ENCODE measurements around the gene AP2B1. TPM values are rescaled to one million over a fixed set of nuclear protein-coding genes. Genes with fewer than 3 reads are reported as not detected.

The AP2B1 gene
- total and polyA plus RNA-seq, 4 donors = 8.7 to 55.6 (median 22.3) TPM

- TF ChIP-seq HNF4A (conservative IDR thresholded peaks at IDR 0.05) (no peak), FOXA1 (IDR thresholded peaks at IDR 0.05) (no peak), TAF1 (conservative IDR thresholded peaks at IDR 0.05) (no peak)
These were observed 139.2 kb downstream of the AP2B1 start (continued) for GRCh38 chr17:35726127-35726952.

DNA sequence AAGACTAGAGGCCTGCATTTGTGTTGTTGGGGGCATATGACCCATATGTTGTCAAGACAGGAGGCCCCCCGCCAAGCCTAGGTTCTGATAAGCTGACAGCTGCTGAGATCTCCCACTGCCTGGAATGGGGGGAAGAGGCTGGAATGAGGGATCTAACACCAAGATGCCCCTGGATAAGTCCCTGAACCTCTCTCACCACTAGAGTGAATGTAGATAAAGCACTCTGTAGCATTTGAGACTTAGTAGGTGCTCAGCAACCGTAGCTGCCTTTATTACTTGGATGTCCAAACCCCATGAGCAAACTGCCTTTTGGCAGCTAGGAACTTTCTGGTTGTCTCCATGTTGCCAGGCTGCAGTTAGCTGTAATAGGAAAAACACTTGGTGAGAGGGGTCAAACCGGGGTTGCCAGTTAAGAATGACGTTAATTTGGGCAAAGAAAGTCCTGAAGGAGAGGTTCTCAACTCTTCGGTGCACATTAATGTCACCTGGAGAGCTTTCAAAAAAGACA lies 139.9 kb downstream of the AP2B1 start:
- peaks cover 0 to 7% (median 5%) of the 10 kb centered on the region in 4 donors for H3K4me1 ChIP-seq (ENCODE audit: control insufficient read depth in 4 of 4, insufficient read depth in 4 of 4, low read length in 3 of 4)
- WGBS = 85% methylated on average over 5 of the region's 5 CpGs
- DNase-seq (ENCODE audit: low spot score) = no peak
- no peak overlapping the region for H3K9ac ChIP-seq (ENCODE audit: low read depth in 1 of 2, low read length in 2 of 2)
- peaks cover 0 to 24% (median 21%) of the 10 kb centered on the region in 4 donors for H3K36me3 ChIP-seq (ENCODE audit: control insufficient read depth in 4 of 4, insufficient read depth in 3 of 4, low read depth in 1 of 4, low read length in 3 of 4)
- no peaks in the 10 kb centered on the region for H3K27me3 ChIP-seq (ENCODE audit: control insufficient read depth in 4 of 4, insufficient read depth in 4 of 4, low read length in 3 of 4)
- H3K27ac ChIP-seq (ENCODE audit: low read depth in 1 of 2, low read length in 2 of 2) = no peak overlapping the region
- no peak overlapping the region for H3K4me3 ChIP-seq (ENCODE audit: low read depth in 1 of 3, low read length in 3 of 3)
- H3K9me3 ChIP-seq (ENCODE audit: control insufficient read depth in 4 of 4, low read length in 3 of 4) = no peaks in the 10 kb centered on the region
- TF ChIP-seq GABPA (IDR thresholded peaks at IDR 0.05 in 1 of 2, conservative IDR thresholded peaks at IDR 0.05 in 1 of 2) (no peak), EGR1 (IDR thresholded peaks at IDR 0.05; ENCODE audit: low read depth in 2 of 2) (no peak), MAX (IDR thresholded peaks at IDR 0.05) (no peak), NR2F2 (IDR thresholded peaks at IDR 0.05) (no peak), HNF4A (conservative IDR thresholded peaks at IDR 0.05) (no peak), TAF1 (conservative IDR thresholded peaks at IDR 0.05) (no peak), RAD21 (IDR thresholded peaks at IDR 0.05) (no peak), FOXA1 (IDR thresholded peaks at IDR 0.05) (no peak)
- TF ChIP-seq, protein P1, sequence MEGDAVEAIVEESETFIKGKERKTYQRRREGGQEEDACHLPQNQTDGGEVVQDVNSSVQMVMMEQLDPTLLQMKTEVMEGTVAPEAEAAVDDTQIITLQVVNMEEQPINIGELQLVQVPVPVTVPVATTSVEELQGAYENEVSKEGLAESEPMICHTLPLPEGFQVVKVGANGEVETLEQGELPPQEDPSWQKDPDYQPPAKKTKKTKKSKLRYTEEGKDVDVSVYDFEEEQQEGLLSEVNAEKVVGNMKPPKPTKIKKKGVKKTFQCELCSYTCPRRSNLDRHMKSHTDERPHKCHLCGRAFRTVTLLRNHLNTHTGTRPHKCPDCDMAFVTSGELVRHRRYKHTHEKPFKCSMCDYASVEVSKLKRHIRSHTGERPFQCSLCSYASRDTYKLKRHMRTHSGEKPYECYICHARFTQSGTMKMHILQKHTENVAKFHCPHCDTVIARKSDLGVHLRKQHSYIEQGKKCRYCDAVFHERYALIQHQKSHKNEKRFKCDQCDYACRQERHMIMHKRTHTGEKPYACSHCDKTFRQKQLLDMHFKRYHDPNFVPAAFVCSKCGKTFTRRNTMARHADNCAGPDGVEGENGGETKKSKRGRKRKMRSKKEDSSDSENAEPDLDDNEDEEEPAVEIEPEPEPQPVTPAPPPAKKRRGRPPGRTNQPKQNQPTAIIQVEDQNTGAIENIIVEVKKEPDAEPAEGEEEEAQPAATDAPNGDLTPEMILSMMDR (IDR thresholded peaks at IDR 0.05; ENCODE audit: low read depth, low read length, missing input control) = no peak
- TF ChIP-seq, protein P2, sequence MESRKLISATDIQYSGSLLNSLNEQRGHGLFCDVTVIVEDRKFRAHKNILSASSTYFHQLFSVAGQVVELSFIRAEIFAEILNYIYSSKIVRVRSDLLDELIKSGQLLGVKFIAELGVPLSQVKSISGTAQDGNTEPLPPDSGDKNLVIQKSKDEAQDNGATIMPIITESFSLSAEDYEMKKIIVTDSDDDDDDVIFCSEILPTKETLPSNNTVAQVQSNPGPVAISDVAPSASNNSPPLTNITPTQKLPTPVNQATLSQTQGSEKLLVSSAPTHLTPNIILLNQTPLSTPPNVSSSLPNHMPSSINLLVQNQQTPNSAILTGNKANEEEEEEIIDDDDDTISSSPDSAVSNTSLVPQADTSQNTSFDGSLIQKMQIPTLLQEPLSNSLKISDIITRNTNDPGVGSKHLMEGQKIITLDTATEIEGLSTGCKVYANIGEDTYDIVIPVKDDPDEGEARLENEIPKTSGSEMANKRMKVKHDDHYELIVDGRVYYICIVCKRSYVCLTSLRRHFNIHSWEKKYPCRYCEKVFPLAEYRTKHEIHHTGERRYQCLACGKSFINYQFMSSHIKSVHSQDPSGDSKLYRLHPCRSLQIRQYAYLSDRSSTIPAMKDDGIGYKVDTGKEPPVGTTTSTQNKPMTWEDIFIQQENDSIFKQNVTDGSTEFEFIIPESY (IDR thresholded peaks at IDR 0.05) = no peak

GRCh38 chr17:35727635-35728034 lies 140.5 kb downstream of the AP2B1 start:
- H3K9ac ChIP-seq (ENCODE audit: low read depth in 1 of 2, low read length in 2 of 2) = no peak overlapping the region
- WGBS = 94% methylated on average over 5 of the region's 5 CpGs
- H3K27ac ChIP-seq (ENCODE audit: low read depth in 1 of 2, low read length in 2 of 2) = no peak overlapping the region
- no peaks in the 10 kb centered on the region for H3K27me3 ChIP-seq (ENCODE audit: control insufficient read depth in 4 of 4, insufficient read depth in 4 of 4, low read length in 3 of 4)
- H3K9me3 ChIP-seq (ENCODE audit: control insufficient read depth in 4 of 4, low read length in 3 of 4) = no peaks in the 10 kb centered on the region
- H3K4me3 ChIP-seq (ENCODE audit: low read depth in 1 of 3, low read length in 3 of 3) = no peak overlapping the region
- H3K36me3 ChIP-seq (ENCODE audit: control insufficient read depth in 4 of 4, insufficient read depth in 3 of 4, low read depth in 1 of 4, low read length in 3 of 4) = peaks cover 0 to 24% (median 21%) of the 10 kb centered on the region in 4 donors
- H3K4me1 ChIP-seq (ENCODE audit: control insufficient read depth in 4 of 4, insufficient read depth in 4 of 4, low read length in 3 of 4) = peaks cover 0 to 9% (median 5%) of the 10 kb centered on the region in 4 donors
- DNase-seq (ENCODE audit: low spot score) = no peak
- TF ChIP-seq GABPA (IDR thresholded peaks at IDR 0.05 in 1 of 2, conservative IDR thresholded peaks at IDR 0.05 in 1 of 2) = no peak
- TF ChIP-seq TAF1 (conservative IDR thresholded peaks at IDR 0.05) = no peak
- no peak for TF ChIP-seq SP1 (IDR thresholded peaks at IDR 0.05)
- TF ChIP-seq HNF4G (IDR thresholded peaks at IDR 0.05) = no peak
- no peak for TF ChIP-seq JUND (IDR thresholded peaks at IDR 0.05)
- TF ChIP-seq, protein P2 (IDR thresholded peaks at IDR 0.05) = no peak
- TF ChIP-seq ATF3 (IDR thresholded peaks at IDR 0.05) = no peak
- TF ChIP-seq, protein P3, sequence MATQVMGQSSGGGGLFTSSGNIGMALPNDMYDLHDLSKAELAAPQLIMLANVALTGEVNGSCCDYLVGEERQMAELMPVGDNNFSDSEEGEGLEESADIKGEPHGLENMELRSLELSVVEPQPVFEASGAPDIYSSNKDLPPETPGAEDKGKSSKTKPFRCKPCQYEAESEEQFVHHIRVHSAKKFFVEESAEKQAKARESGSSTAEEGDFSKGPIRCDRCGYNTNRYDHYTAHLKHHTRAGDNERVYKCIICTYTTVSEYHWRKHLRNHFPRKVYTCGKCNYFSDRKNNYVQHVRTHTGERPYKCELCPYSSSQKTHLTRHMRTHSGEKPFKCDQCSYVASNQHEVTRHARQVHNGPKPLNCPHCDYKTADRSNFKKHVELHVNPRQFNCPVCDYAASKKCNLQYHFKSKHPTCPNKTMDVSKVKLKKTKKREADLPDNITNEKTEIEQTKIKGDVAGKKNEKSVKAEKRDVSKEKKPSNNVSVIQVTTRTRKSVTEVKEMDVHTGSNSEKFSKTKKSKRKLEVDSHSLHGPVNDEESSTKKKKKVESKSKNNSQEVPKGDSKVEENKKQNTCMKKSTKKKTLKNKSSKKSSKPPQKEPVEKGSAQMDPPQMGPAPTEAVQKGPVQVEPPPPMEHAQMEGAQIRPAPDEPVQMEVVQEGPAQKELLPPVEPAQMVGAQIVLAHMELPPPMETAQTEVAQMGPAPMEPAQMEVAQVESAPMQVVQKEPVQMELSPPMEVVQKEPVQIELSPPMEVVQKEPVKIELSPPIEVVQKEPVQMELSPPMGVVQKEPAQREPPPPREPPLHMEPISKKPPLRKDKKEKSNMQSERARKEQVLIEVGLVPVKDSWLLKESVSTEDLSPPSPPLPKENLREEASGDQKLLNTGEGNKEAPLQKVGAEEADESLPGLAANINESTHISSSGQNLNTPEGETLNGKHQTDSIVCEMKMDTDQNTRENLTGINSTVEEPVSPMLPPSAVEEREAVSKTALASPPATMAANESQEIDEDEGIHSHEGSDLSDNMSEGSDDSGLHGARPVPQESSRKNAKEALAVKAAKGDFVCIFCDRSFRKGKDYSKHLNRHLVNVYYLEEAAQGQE (IDR thresholded peaks at IDR 0.05) = no peak
- no peak for TF ChIP-seq EGR1 (IDR thresholded peaks at IDR 0.05; ENCODE audit: low read depth in 2 of 2)
- no peak for TF ChIP-seq HNF4A (conservative IDR thresholded peaks at IDR 0.05)
- TF ChIP-seq FOXA1 (IDR thresholded peaks at IDR 0.05) = no peak
- TF ChIP-seq NR2F2 (IDR thresholded peaks at IDR 0.05) = no peak
- no peak for TF ChIP-seq RAD21 (IDR thresholded peaks at IDR 0.05)
- TF ChIP-seq RXRA (IDR thresholded peaks at IDR 0.05) = no peak

Measured in liver (tissue), 9 donors.